Limb (tissue), 2 donors: ENCODE results near the gene RUSC1.
"Not testable (repeated sequence)": the region's sequence is repeated elsewhere in the genome, so short reads cannot be mapped to it uniquely, and the experiment has no call there.

Source experiments
- DNase-seq, 2 donors: peaks; one replicate each; pipeline ENCODE4 v3.0.0-alpha.2; 2016; ENCODE audit errors: extremely low spot score in 2 of 2

Gene RUSC1

GRCh38 chr1:155322953-155323728 lies 2.4 kb downstream of the RUSC1 start:
- peak; percentile 89 to 96 for DNase-seq

- peak; percentile 75 to 90 for DNase-seq
Observed at GRCh38 chr1:155323729-155324036, 3.0 kb downstream of the RUSC1 start.

- peak; percentile 93 to 95 for DNase-seq
Observed at GRCh38 chr1:155324037-155324716, 3.5 kb downstream of the RUSC1 start.

- DNase-seq: peak; percentile 13 to 68
Observed at GRCh38 chr1:155324717-155325602, 4.3 kb downstream of the RUSC1 start.

- DNase-seq: no peak
Observed at GRCh38 chr1:155325603-155325893, 4.9 kb downstream of the RUSC1 start.

GRCh38 chr1:155326020-155326526 lies 5.4 kb downstream of the RUSC1 start:
- no peak for DNase-seq

- DNase-seq: no peak
Observed at GRCh38 chr1:155326631-155327037, 5.9 kb downstream of the RUSC1 start.

- DNase-seq: no peak
Observed at GRCh38 chr1:155327981-155328380, 7.3 kb downstream of the RUSC1 start.

GRCh38 chr1:155328856-155329255 lies 8.2 kb downstream of the RUSC1 start:
- DNase-seq: not testable (repeated sequence)

GRCh38 chr1:155329980-155330598 lies 9.4 kb downstream of the RUSC1 start:
- no peak for DNase-seq

- no peak for DNase-seq
Observed at GRCh38 chr1:155334962-155335361, 14.3 kb downstream of the RUSC1 start.

- DNase-seq: no peak
Observed at GRCh38 chr1:155339515-155340097, 18.9 kb downstream of the RUSC1 start.

- DNase-seq: no peak
Observed at GRCh38 chr1:155342842-155343241, 22.1 kb downstream of the RUSC1 start.

- DNase-seq: no peak
Observed at GRCh38 chr1:155352631-155353030, 31.9 kb downstream of the RUSC1 start.

GRCh38 chr1:155360051-155360450 lies 39.4 kb downstream of the RUSC1 start:
- no peak for DNase-seq

GRCh38 chr1:155379180-155379579 lies 58.5 kb downstream of the RUSC1 start:
- DNase-seq: no peak

- DNase-seq: peak in 1 of 2 donors; percentile 84
Observed at GRCh38 chr1:155379631-155380090, 59.0 kb downstream of the RUSC1 start.
